Transverse colon (tissue), 4 donors: ENCODE data around the gene NUCKS1.

Experiments
- POLR2A ChIP-seq: fragments of 450-650 bp; IDR thresholded peaks from one replicate; pipeline ENCODE4 v1.6.1; 2016; ENCODE audit warnings: antibody characterized with exemption, mild to moderate bottlenecking, moderate library complexity
- POLR2AphosphoS5 ChIP-seq, 3 donors: sonication (generic); formaldehyde crosslinking; IDR thresholded peaks; one replicate each; pipeline ENCODE4 v1.6.1; 2016; ENCODE audit warnings: antibody characterized with exemption in 3 of 3
- TF ChIP-seq, protein P1 (sequence below), 5 experiments: fragments of 200-600 bp in 3 of 5; fragments of 450-650 bp in 2 of 5; sonication (generic) in 3 of 5; IDR thresholded peaks; 1 replicate in 2 of 5; 2 replicates in 3 of 5; pipeline ENCODE4 v1.5.1; 2016 to 2017; ENCODE audit warnings: antibody characterized with exemption in 5 of 5, inconsistent platforms in 3 of 5, mild to moderate bottlenecking in 2 of 5, moderate library complexity in 1 of 5

DNA sequence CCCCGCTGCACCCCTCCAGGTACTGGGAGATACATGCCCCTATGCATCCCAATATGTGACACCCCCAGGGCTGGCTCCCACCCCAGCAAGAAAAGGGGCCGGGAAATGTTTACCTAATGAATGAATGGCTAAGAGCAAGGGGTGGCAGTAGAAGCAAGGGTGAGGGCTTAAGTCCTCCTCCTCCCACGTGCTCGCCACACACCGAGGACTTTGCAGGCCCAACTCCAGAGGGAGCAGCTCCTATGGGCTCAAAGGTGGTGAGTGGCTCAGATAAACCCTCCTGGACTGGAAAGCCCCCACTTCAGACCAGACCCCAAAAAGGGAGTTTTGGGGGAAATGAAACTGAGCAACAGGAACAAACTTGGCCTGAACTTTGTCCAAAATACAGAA lies 81.0 kb downstream of the NUCKS1 start:
- TF ChIP-seq POLR2AphosphoS5 (IDR thresholded peaks at IDR 0.05) (no peak), POLR2A (no peak)
- TF ChIP-seq, protein P1, sequence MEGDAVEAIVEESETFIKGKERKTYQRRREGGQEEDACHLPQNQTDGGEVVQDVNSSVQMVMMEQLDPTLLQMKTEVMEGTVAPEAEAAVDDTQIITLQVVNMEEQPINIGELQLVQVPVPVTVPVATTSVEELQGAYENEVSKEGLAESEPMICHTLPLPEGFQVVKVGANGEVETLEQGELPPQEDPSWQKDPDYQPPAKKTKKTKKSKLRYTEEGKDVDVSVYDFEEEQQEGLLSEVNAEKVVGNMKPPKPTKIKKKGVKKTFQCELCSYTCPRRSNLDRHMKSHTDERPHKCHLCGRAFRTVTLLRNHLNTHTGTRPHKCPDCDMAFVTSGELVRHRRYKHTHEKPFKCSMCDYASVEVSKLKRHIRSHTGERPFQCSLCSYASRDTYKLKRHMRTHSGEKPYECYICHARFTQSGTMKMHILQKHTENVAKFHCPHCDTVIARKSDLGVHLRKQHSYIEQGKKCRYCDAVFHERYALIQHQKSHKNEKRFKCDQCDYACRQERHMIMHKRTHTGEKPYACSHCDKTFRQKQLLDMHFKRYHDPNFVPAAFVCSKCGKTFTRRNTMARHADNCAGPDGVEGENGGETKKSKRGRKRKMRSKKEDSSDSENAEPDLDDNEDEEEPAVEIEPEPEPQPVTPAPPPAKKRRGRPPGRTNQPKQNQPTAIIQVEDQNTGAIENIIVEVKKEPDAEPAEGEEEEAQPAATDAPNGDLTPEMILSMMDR (IDR thresholded peaks at IDR 0.05): no peak
